Stimulated activated CD8-positive, alpha-beta memory T cell treated with anti-CD3 and anti-CD28 coated beads, Interleukin-12 subunit alpha, Interleukin-12 subunit beta, amount 100 ng/mL, for 24 hours (primary cell): ENCODE data around the gene RASAL2.
"Not testable (repeated sequence)": the region's sequence is repeated elsewhere in the genome, so short reads cannot be mapped to it uniquely, and the experiment has no call there.

Experiments
- DNase-seq: peaks from one replicate; pipeline ENCODE4 v3.0.0-alpha.2; 2020; ENCODE audit errors: extremely low read depth

Gene RASAL2

DNA sequence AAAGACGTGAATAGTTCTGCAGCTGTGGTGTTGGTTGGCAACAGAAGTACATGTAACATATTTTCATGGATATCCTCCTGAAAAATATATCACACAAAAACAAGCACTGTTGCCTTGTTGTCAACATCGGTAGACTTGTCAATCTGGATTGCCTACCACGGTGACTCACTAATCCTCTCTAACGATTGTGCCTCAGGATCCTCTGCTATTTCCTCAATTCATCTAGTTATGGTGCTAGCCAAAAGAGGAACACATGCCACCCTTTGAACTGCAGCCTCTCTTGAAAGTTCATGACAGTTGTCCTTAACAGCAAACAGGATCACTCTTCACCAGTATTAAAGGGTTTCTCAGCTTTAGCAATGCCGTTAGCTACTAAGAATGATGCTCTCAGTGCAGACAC is 25.7 kb downstream of the RASAL2 start:
- DNase-seq = no peak

DNA sequence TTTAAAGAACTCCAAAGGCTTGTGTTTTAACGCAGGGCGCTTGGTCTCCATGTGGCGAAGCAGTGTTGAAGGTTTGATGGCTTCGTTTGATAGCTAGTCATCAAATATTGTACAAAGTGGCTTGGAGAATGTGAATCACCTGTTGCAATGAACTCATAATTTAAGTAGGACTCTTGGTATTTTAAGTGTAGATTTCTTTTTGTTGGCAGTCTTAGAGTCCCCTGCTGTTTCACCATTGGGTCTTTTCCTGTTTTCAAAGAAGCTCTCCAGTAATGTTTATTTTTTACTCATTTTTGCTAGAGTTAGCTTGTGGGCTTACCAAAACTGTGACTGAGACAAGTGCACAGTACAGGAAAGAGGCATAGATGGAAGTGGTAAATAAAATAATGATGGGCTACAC is 26.2 kb downstream of the RASAL2 start:
- DNase-seq = no peak

DNA sequence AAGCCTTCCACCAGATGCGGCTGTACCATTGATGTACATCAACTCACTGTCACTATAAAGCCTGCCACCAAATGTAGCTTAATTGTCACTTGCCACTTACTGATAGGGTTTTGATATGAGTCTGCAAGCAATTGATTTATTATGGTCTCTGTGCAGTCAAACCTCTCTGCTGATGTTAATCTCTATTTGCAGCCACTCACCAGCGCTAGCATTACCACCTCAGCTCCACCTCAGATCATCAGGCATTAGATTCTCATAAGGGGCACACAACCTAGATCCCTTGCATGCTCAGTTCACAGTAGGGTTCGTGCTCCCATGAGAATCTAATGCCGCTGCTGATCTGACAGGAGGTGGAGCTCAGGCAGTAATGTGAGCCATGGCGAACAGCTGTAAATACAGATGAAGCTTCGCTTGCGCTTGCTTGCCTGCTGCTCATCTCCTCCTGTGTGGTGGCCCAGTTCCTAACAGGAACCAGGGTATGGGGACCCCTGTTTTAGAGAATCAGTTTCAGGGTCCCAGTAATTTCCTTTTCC is 26.7 kb downstream of the RASAL2 start:
- not testable (repeated sequence) for DNase-seq

DNA sequence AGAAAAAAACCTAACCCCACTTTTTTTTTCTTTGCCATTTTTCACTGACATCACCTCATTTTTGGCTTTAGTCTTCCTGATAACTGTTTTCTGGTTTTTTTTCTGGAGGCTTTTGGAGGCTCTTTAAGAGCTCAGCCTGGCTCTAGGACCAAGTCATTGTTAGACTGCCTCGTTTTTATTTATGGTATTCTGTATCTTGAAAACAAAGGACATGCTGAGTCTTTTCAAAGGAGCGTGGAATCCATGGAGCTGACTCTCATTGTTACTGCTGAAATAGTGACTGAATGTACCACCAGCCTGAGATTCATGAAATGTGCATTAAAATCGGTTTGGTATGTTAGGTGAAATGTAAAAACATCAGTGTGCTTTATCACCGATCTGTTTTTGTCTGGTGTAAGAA is 28.0 kb downstream of the RASAL2 start:
- DNase-seq = no peak

DNA sequence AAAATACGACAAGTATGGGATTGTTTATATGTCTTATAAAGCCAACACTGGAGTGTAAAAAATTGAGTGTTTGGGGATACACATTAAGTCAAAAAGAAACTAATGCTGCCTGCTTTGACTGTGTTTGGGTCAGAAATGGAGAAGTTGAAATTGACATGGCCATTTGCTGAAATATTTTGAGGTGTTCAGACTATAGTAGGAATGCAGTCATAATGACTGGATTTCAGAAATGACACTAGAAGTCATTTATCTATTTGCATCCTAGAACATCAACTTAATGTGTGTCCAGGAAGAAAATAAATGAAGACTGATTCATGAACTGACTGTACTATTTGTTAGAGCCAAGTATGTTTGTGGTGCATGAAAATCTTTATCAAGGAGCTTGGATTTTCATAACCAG is 28.4 kb downstream of the RASAL2 start:
- DNase-seq = no peak

DNA sequence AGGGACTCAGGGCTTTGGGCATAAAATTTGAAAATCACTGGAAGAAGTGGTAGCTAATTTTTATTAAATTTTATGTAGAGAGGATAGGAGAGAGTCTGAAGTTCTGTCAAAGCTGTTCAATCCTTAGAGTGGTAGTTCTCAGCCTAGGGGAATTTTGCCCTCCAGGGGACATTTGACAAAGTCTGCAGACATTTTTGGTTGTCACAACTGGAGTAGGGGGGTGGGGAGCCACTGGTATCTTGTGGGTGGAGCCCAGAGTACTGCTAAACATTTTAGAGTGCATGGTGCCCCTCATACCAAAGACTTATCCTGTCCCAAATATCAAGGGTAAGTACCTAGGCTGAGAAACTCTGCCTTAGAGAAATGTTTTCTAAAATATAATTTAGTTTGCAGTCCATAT is 30.2 kb downstream of the RASAL2 start:
- DNase-seq = no peak

DNA sequence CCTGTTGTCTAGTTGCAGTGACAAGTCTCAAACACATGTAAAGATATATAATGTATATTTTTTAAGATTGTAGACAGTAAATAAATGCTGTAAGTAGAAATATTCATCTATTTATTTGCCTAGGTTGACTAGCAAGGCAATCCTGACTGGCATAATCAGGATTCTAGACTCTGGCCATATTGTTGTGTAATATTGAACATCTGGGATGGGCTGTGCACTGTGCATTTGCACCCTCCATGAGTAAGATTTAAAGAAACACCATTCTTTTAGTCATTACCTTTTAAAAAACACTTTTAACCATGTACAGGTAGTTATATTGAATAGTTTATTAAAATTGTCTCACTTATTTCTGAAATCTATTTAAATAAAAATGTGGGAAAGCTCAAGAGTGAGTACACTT is 32.4 kb downstream of the RASAL2 start:
- DNase-seq = no peak

DNA sequence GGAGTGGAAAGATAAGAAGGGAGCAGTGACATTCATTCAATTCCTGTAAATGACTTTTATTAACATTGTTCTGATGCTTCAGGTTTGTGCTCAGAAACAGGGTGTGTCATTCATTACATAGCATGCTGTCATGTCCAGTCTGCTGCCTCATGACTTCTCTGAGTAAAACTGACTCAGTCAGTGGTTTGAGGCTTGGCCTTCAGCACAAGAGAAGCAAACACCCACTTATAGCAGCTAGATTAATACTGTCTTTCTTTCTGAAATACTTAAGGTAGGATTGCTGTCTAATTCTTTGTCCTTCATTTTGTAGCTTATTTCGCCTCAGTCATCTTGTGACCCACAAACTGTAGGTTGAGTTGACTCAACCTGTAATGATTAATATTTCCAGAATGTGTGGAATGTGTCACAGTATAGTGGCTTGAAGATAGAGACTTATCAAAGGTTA is 32.9 kb downstream of the RASAL2 start:
- no peak for DNase-seq

DNA sequence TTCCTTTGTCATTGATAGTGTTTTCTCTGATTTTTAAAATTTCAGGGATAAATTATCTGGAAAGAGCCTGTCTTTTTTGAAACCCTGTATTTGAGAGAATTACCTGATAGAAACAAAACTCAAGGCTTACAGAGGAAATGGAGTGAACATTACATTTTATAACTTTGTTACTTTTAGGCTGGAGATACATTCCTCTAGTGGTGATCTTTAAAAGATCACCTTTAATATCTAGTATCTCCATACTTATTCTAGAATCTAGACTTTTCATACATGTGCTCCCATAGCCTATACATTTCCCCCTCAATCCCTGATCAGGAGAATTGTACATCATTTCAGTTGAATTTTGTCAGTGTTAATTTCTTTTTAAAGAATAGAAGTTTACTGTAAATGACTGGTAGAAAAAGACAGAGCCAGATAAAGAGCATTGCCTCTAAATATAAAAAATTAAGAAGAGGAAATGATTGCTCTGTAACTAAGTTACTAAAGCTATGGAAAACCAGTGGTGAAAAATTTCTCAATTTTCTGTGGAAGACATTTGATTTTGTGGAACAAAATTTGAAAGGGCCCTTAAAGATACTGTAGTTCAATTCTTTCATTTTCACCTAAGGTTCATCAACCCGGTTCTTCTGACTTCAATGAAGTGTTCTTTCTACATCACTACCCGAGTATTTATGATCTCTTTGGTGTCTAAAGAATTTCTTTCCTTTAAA is 33.7 kb downstream of the RASAL2 start:
- DNase-seq = no peak

DNA sequence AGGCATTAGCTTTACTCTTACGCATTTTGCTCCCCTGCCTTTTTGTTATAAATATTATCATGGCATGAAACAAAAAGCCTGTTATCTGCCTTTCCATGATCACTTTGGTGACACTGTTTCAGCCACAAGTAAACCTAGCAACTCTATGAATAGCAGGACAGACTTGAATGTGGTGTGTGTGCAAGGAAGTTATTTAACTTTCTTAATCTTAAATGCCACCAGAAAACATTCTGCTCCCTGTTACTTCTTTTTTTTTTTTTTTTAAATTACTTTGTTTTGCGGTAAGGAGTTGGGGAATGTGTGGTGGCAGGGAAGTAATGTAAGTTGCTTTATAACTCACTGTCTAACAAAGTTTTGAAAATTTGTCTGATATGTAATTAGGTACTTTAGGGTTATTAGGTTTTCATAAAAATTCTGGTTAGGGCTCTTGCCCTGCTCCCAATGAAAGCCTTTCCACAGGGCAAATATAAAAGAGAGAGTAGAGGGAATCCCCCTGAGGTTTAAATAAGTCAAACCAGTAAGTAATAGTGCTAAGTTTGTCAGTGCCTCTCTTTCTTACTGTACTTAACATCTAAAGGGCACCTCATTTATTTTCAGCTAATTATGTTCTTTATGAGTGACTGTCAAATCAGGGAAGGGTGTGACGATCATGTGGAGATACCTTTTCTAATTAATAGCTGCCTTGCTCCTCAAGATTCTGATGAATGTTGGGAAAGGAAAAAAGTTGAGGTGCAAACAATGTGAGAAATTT is 39.5 kb downstream of the RASAL2 start:
- no peak for DNase-seq

DNA sequence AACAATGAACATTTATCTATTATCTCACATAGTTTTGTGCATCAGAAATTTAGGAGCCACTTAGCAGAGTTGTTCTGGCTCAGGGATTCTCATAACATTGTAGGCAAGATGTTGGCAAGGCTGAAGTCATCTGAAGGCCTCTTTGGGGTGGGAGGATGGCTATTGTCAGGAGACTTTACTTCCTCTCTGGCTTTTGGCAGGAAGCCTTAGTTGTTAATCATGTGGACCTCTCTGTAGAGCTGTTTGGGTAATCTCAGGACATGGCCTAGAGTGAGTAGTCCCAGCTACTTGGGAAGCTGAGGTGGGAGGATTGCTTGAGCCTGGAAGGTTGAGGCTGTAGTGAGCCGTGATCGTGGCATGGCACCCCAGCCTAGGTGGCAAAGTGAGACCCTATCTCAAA is 40.2 kb downstream of the RASAL2 start:
- DNase-seq = no peak

DNA sequence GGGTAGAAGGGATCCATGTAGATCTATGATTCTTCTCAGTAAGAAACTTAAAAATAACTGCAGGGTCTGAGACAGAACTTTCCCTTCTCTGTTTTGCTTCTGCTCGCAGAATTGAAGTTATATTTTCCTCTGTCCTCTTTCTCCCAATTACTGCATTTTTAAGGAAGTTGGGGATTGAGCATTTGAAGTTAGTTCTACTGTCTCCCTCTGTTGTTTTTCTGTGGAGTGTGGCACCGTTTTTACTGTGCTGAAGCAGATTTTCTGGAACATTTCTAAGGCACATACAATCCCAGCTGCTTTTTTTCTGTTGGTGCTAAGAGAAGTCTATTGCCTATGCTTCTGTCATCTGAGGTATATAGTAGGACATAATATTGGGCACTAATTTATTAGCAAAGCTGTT is 43.3 kb downstream of the RASAL2 start:
- DNase-seq = no peak

DNA sequence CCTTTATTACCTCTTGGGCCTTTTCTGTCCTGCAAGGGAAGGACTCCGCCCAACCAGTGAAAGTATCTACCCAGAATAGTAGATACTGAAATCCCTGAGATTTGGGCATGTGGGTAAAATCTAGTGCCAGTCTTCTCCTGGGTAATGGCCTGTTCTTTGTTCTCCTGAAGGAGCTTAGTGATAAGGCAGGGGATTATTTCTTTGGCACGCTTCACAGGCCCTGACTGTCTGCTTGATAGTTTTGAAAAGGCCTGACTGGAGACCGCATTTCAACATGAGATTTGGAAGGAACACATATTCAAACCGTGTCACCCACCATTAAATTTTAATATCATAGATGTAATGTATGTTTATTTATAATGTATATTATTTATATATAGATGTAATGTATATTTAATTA is 48.9 kb downstream of the RASAL2 start:
- no peak for DNase-seq

DNA sequence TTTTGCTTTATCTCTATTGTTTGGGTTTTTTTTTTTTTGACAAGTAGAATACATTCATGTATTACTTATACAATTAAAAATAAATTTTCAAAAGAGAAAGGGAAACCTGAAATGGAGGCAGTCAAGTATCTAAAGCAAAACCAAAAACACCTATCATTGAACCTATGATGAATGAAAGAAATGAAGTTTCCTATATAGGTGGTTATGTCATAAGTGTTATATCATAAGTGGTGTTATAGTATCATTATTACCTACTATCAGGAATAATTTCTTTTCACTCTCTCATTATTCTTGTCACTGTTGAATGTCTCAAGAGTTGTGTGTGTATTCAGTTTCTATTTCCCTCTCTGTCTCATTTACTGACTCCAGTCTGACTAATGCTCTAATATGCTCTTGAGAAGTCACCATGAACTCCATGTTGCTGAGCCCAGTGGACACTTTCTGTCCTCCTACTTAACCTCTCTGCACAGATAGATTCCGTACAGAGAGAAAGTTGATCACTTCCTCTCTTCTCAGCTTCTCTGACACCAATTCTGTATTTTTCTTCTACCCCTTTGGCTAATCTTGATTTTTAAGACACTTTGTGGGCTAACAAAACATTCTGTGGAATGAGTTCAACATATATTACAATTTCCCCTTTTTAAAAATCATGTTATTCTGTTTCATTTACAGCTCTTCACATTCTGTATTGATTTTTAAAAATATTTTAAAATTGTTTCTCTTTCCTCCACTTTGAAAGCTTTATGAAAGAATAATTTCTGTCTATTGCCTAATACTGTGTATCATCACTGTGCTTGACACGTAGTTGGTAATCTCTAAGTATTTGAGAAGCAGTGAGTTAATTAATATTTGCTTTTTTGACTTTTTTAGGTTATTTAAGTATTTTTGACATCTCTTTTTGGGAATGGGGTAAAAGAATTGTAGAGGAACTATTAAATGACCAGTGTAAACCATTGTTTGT is 50.1 kb downstream of the RASAL2 start:
- DNase-seq = no peak

DNA sequence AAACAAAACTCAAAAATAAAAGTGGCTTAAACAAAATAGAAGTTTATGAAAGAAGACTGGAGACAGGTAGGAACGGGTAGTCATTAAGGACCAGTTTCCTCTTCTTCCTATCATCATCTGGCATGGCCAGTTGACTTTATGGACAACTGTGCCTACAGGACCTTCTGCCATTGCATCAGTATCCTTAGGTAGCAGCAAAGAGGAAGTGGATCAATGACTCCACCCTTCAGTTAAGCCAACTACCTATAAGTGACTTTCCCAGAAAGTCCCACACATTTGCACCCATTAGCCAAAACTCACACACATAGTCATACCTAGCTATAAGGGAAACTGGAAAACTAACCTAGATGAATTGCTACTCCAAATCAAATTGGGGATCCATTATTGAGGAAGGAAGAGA is 51.7 kb downstream of the RASAL2 start:
- DNase-seq = no peak

DNA sequence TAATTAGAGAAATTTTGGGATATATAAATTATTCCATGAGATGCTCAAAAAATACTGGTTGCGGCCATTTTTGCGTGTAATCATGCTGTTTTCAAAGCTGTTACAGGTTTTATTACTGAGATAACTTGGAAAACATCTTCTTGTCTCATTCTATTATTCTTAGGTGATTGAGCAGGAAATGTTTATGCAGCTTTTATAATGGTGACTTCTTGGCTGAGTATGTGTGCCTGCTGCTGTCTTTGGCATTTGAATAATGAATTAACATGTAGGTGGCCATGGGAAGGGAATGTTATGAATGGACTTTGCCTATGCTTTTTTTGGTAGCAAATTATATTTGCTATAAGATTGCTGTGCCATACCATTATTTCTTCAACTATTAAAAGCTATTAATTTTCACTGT is 52.5 kb downstream of the RASAL2 start:
- DNase-seq = no peak

DNA sequence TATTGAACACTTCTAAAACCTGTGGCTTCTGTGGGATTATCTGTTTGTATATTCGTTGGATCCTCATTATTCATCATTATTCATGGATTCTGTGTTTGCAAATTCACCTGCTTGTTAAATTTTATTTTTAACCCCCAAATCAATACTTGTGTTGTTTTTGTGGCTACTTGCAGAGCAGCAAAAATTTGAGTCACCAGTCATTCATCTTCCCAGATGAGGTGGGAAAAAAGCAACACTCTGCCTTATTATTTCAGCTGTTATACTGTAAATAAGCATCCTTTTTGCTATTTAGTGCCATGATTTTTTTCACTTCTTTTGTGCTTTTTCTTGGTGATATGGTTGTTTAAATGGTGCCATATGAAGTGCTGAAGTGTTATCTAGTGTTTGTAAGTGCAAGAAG is 56.7 kb downstream of the RASAL2 start:
- no peak for DNase-seq

DNA sequence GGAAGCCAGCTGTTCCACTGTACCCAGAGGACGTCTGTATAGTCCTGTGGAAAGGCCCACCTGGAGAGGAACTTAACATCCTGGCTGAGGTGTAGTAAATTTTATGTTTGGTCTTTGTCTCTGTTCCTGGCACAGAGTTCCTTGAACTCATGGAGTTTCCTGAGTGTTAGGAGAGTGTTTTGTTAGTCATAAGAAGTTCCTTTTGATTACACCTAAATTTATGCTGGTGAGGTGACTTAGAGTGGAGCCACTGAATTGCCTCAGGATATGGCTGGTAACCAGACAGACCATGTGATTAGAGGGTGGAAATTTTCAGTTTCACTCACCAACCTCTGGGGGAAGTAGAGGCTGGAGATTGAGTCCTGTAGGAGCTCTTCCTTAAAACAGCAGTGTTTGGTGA is 57.9 kb downstream of the RASAL2 start:
- DNase-seq = no peak

DNA sequence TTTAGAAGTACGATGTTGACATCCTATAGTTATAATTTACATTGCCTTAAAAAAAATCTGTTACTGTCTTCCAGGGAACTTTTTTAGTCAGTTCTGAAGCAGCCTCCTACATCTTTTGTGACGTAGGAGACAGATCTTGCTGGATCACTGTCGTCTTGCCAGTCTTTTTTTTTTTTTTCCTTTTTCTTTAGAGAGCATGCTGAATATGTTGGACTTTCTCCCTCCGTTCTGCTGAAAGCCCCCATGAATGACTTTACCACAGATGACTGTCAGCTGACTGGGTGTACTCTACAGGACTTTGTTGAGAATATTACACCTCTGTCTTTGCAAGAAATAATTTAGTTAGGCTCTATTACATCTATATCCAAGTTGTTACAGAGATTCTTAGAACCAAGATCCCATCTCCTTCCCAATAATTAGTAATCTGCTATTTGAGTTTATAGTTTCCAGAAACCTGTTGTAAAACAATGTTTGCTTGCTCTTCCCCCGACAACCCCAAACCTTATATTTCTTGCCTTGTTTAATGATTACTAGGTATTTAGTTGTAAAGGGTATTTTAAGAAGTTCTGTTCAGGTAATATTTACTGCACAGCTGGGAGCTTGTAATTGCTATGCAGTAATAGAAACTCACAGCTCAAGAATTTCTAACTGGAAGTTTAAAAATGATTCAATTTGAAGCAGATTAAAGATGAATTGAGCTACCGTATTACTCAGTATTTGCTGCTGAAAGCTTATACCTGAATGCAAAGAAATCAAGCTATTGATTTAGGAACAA is 61.8 kb downstream of the RASAL2 start:
- no peak for DNase-seq

DNA sequence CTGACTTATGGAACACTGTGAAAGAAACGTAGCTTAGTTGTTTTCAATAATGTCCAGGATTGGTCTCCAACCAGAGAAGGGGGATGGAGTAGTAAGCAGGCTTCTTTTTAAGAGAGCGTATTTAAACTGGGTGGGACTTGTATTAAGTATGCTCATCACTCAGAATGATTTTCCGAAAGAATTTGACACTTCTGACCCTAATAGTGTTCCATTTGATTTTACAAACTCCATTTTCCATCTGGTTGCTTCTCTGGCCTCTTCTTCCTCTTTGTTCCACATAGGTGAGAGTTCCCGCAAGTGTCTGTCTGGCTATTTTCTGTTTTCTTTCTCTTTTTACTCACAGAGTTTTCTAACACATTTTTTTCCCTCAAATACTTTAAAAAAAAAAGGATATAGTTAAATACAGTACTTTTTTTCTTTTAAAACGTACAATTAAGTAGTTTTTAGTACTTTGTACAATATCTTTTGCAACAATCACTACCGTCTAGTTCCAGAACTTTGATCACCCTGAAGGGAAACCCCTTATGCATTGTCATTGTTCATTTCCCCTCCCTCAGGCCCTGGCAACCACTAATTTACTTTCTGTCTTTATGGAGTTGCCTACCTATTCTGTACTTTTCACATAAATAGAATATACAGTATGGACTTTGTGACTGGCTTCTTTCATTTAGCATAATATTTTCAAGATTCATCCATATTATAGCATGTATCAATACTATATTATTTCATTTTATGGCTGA is 67.0 kb downstream of the RASAL2 start:
- DNase-seq = no peak

DNA sequence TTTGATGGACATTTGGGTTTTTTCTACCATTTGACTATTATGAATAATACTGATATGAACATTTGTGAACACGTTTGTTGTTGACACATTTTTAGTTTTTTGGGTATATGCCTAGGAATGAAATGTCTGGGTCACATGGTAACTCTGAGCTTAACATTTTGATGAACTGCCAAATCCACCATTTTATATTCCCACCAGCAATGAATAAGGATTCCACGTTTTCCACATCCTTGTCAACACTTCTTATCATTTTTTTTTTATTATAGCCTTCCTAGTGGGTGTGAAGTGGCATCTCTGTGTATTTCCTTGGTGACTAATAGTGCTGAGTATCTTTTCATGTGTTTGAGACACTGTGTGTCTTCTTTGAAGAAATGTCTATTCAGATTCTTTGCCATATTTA is 67.6 kb downstream of the RASAL2 start:
- DNase-seq = no peak
